DOHH2 (cell line): ENCODE measurements around the gene ZRANB3.

Experiments used
- H3F3A ChIP-seq: fragments of 200-600 bp; sonication (generic), shearing (Covaris generic); 2 replicates; pipeline ENCODE4 v1.6.0; 2016; ENCODE audit warnings: antibody characterized with exemption, mild to moderate bottlenecking; ENCODE audit not compliant: control insufficient read depth, insufficient read depth
- H3K27ac ChIP-seq: fragments of 200-600 bp; sonication (generic); 2 replicates; pipeline ENCODE4 v1.5.1; 2014; ENCODE audit warnings: low read depth, mild to moderate bottlenecking, low read length, moderate library complexity
- H3K27me3 ChIP-seq: fragments of 200-600 bp; sonication (generic); 2 replicates; pipeline ENCODE4 v1.6.1; 2014; ENCODE audit warnings: mild to moderate bottlenecking, low read length, mixed read lengths; ENCODE audit not compliant: control insufficient read depth
- H3K36me3 ChIP-seq: fragments of 200-600 bp; sonication (generic); 2 replicates; pipeline ENCODE4 v1.6.1; 2014; ENCODE audit warnings: mild to moderate bottlenecking, low read length, moderate library complexity, mixed read lengths; ENCODE audit not compliant: control insufficient read depth
- H3K4me1 ChIP-seq: fragments of 200-600 bp; sonication (generic); 2 replicates; pipeline ENCODE4 v1.6.1; 2014; ENCODE audit warnings: mild to moderate bottlenecking, low read length, mixed read lengths; ENCODE audit not compliant: control insufficient read depth
- H3K4me2 ChIP-seq: fragments of 200-600 bp; sonication (generic); 2 replicates; pipeline ENCODE4 v1.6.0; 2014; ENCODE audit warnings: mild to moderate bottlenecking, low read length, moderate library complexity
- H3K4me3 ChIP-seq: fragments of 200-600 bp; sonication (generic); 2 replicates; pipeline ENCODE4 v1.5.1; 2014; ENCODE audit warnings: mild to moderate bottlenecking, low read length, mixed read lengths
- H3K79me2 ChIP-seq: fragments of 200-600 bp; sonication (generic); 2 replicates; pipeline ENCODE4 v1.6.1; 2014; ENCODE audit warnings: mild to moderate bottlenecking, low read length, mixed read lengths; ENCODE audit not compliant: control insufficient read depth
- H3K9me2 ChIP-seq: fragments of 200-600 bp; sonication (generic); replicated peaks from 2 replicates; pipeline ENCODE4 v1.6.1; 2014; ENCODE audit warnings: mild to moderate bottlenecking, low read length, mixed read lengths; ENCODE audit not compliant: control insufficient read depth
- H3K9me3 ChIP-seq: fragments of 200-600 bp; sonication (generic); 2 replicates; pipeline ENCODE4 v1.6.1; 2014; ENCODE audit warnings: antibody characterized with exemption, low read length, mixed read lengths; ENCODE audit not compliant: control insufficient read depth, insufficient read depth
- H4K20me1 ChIP-seq: fragments of 200-600 bp; sonication (generic); 2 replicates; pipeline ENCODE4 v1.6.0; 2014; ENCODE audit warnings: low read depth, mild to moderate bottlenecking, antibody characterized with exemption, low read length, moderate library complexity; ENCODE audit not compliant: control insufficient read depth, insufficient read depth
- CTCF ChIP-seq: fragments of 200-600 bp; sonication (generic); IDR thresholded peaks from one replicate; pipeline ENCODE4 v1.5.1; 2014; ENCODE audit warnings: antibody characterized with exemption, mild to moderate bottlenecking, low read depth, low read length; ENCODE audit not compliant: poor library complexity, severe bottlenecking
- EZH2phosphoT487 ChIP-seq: fragments of 200-600 bp; sonication (generic); IDR thresholded peaks from 2 replicates; pipeline ENCODE4 v1.6.1; 2017; ENCODE audit warnings: borderline replicate concordance, mild to moderate bottlenecking, antibody characterized with exemption, low read length, moderate library complexity, mixed read lengths

Gene ZRANB3

GRCh38 chr2:135140606-135141005 lies 390.4 kb downstream of the ZRANB3 start:
- H3K27ac ChIP-seq, result no peak overlapping the region

GRCh38 chr2:135132314-135132713 lies 398.7 kb downstream of the ZRANB3 start:
- H3K4me2 ChIP-seq, result no peak overlapping the region
- H3K79me2 ChIP-seq, result no peaks in the 10 kb centered on the region
- no peak overlapping the region for H3K27ac ChIP-seq
- no peaks in the 10 kb centered on the region for H4K20me1 ChIP-seq
- no peak overlapping the region for H3K4me3 ChIP-seq
- H3K27me3 ChIP-seq, result no peaks in the 10 kb centered on the region
- H3K9me2 ChIP-seq, result no peaks in the 10 kb centered on the region
- no peaks in the 10 kb centered on the region for H3K9me3 ChIP-seq
- TF ChIP-seq EZH2phosphoT487 (no peak), CTCF (no peak)
- no peaks in the 10 kb centered on the region for H3F3A ChIP-seq
- no peaks in the 10 kb centered on the region for H3K4me1 ChIP-seq
- peaks cover 79% of the 10 kb centered on the region for H3K36me3 ChIP-seq

More at GRCh38 chr2:135140606-135141005, 390.4 kb downstream of the ZRANB3 start:
- Histone ChIP-seq H3K79me2 (no peaks in the 10 kb centered on the region; the same call in 1 of the 2 replicates), H3K9me3 (peaks cover 23% of the 10 kb centered on the region), H3K27me3 (no peaks in the 10 kb centered on the region), H4K20me1 (no peaks in the 10 kb centered on the region), H3K4me3 (no peak overlapping the region), H3K36me3 (peaks cover 85% of the 10 kb centered on the region), H3F3A (no peaks in the 10 kb centered on the region), H3K9me2 (no peaks in the 10 kb centered on the region), H3K4me1 (no peaks in the 10 kb centered on the region), H3K4me2 (no peak overlapping the region)
- TF ChIP-seq EZH2phosphoT487, result no peak
- TF ChIP-seq CTCF, result no peak

DNA sequence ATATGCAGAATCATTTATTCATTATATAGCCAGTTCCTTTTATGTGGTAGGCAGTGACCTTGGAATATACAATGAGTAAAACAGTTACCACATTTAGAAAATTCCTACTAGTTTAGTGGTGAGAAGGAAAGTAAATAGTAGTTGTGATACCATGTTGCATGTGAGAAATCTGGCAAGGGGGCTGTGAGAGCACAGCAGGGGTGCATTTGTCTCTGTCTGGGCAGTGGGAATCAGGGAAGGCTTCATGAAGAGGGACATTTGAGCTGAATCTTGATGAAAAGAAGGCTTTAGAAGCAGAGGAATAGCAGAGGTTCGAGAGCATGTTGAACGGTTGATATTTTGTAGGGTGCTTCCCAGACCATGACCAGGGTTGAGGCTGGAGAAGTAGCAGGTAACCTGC lies 400.3 kb downstream of the ZRANB3 start:
- H3K9me3 ChIP-seq, result no peaks in the 10 kb centered on the region
- no peaks in the 10 kb centered on the region for H3F3A ChIP-seq
- H3K4me2 ChIP-seq, result no peak overlapping the region
- TF ChIP-seq CTCF, result no peak
- H3K79me2 ChIP-seq, result no peaks in the 10 kb centered on the region
- no peak overlapping the region for H3K27ac ChIP-seq
- no peaks in the 10 kb centered on the region for H4K20me1 ChIP-seq
- H3K9me2 ChIP-seq, result no peaks in the 10 kb centered on the region
- no peaks in the 10 kb centered on the region for H3K27me3 ChIP-seq
- H3K36me3 ChIP-seq, result peaks cover 69% of the 10 kb centered on the region
- no peak overlapping the region for H3K4me3 ChIP-seq
- H3K4me1 ChIP-seq, result no peaks in the 10 kb centered on the region

DNA sequence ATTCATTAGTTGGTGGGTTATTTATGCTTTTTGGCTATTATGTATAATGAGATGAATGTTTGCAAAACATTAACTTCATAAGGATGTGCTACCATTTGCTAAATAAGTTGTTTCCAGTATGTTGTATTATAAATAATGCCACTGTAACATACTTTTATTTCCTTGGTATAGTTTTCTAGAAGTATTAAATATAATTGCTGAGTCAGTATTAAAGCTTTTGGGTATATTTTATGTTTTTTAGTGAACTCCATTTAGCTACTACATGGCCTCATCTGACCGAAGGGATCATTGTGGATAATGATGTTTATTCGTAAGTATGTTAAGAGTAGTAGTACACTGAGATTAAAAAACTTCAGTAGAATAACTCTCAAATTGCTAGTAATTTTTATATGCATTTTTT lies 405.1 kb downstream of the ZRANB3 start:
- peaks cover 49% of the 10 kb centered on the region for H3K36me3 ChIP-seq
- H3K9me2 ChIP-seq, result no peaks in the 10 kb centered on the region
- no peaks in the 10 kb centered on the region for H4K20me1 ChIP-seq
- H3K27ac ChIP-seq, result no peak overlapping the region
- H3K79me2 ChIP-seq, result no peaks in the 10 kb centered on the region
- H3K4me1 ChIP-seq, result no peaks in the 10 kb centered on the region
- TF ChIP-seq EZH2phosphoT487 (no peak), CTCF (no peak)
- no peak overlapping the region for H3K4me3 ChIP-seq
- no peaks in the 10 kb centered on the region for H3K9me3 ChIP-seq
- H3K27me3 ChIP-seq, result no peaks in the 10 kb centered on the region
- no peak overlapping the region for H3K4me2 ChIP-seq
- H3F3A ChIP-seq, result no peaks in the 10 kb centered on the region
